Fibroblast of lung (primary cell): ENCODE results near the gene ADAMTS6.

Experiments
- CTCF ChIP-seq, 2 donors: IDR thresholded peaks in 1 of 2; conservative IDR thresholded peaks in 1 of 2; 1 replicate in 1 of 2; 2 replicates in 1 of 2; pipeline ENCODE4 v1.5.1; 2011 to 2012; ENCODE audit warnings: low read length in 2 of 2, control low read depth in 1 of 2, inconsistent platforms in 1 of 2, low read depth in 1 of 2, mild to moderate bottlenecking in 1 of 2
- EZH2 ChIP-seq: IDR thresholded peaks from 2 replicates; pipeline ENCODE4 v1.5.1; 2012; ENCODE audit warnings: low read length, control low read depth, mild to moderate bottlenecking; ENCODE audit errors: missing control alignments

GRCh38 chr5:65434122-65434521 is 47.6 kb downstream of the ADAMTS6 start:
- no peak for TF ChIP-seq EZH2
- TF ChIP-seq CTCF (conservative IDR thresholded peaks at IDR 0.05 in 1 of 2, IDR thresholded peaks at IDR 0.05 in 1 of 2; ENCODE audit: low read depth in 1 of 2, low read length in 2 of 2), result no peak
